Astrocyte of the cerebellum (primary cell): ENCODE measurements around the gene RIPK1.
"Not testable (repeated sequence)": the region's sequence is repeated elsewhere in the genome, so short reads cannot be mapped to it uniquely, and the experiment has no call there.

Source experiments
- DNase-seq: peaks from one replicate; pipeline ENCODE4 v3.0.0-alpha.2; 2011; ENCODE audit warnings: low read depth
- H3K4me3 ChIP-seq: 2 replicates; pipeline ENCODE4 v1.5.1; 2011; ENCODE audit warnings: mild to moderate bottlenecking, low read depth, low read length, moderate library complexity
- CTCF ChIP-seq: IDR thresholded peaks from 2 replicates; pipeline ENCODE4 v1.5.1; 2012; ENCODE audit warnings: low read length, low read depth, moderate library complexity, mild to moderate bottlenecking; ENCODE audit errors: missing control alignments
- in situ Hi-C: cut with HindIII; loops from 2 replicates; pipeline ENCODE4 v1.10.0; 2017; ENCODE audit warnings: low sequenced_read_pairs

The RIPK1 gene

GRCh38 chr6:3131695-3132094 lies 63.4 kb downstream of the RIPK1 start:
- TF ChIP-seq CTCF = no peak
- no peak overlapping the region for H3K4me3 ChIP-seq
- no peak for DNase-seq
- in situ Hi-C loops = loop anchor here (25.0 kb wide), 1 partner anchor 856 kb away; no protein-coding TSS in a partner anchor

DNA sequence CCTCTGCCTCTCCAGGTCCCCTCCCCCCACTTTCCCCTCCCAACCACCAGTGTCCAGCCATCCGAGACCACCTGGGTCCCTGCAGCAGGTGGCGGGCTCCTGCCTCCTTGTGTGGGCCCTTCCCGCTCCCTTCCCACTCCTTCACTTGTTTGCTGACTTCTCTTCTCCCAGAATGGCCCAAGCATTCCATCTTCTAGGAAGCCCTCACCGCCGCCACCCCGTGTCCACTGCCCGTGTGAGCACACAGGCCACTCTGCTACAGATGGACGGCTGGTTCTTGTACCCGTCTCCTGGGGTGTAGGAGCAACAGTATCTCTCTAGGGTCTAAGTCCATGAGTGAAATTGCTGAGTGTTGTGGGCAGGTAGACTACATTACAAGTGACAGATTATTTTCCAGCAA lies 65.2 kb downstream of the RIPK1 start:
- in situ Hi-C loops = loop anchor here (25.0 kb wide), 1 partner anchor 854 kb away; no protein-coding TSS in a partner anchor
- H3K4me3 ChIP-seq = no peak overlapping the region
- no peak for DNase-seq
- no peak for TF ChIP-seq CTCF

DNA sequence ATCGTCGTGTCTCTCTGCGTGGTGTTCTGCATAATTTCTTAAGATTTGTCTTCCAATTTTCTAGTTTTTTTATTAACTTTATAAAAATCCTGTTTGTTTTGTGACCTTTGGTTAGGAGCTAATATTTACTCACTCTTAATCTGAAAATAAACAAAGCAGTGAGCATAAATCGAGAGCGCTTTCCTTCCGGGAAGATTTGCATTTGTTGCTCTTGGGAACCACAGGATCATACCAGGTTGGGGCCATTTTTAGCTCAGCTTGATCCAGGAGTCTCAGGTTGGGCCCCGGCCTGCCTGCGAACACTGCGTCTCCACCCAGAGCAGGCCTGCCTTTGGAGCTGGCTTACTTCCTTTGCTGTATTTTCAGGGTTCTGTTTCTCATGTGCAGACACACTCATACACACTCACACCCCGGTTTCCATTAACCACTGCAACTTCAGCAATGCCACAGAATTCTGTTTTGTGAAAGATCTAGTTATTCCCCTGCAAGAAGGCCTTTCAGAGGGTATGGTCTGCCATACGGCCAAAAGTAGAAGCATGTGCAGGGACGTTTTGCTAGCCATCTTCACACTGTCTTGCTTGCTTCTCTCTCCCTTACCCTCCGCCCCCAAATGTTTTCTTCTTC lies 67.5 kb downstream of the RIPK1 start:
- no peak for TF ChIP-seq CTCF
- H3K4me3 ChIP-seq = no peak overlapping the region
- in situ Hi-C loops = loop anchor here (25.0 kb wide), 1 partner anchor 852 kb away; no protein-coding TSS in a partner anchor
- DNase-seq = no peak

GRCh38 chr6:3136292-3137011 lies 68.2 kb downstream of the RIPK1 start:
- H3K4me3 ChIP-seq = no peak overlapping the region
- no peak for TF ChIP-seq CTCF
- in situ Hi-C loops = loop anchor here (25.0 kb wide), 1 partner anchor 851 kb away; no protein-coding TSS in a partner anchor
- no peak for DNase-seq

GRCh38 chr6:3137057-3137777 lies 68.9 kb downstream of the RIPK1 start:
- DNase-seq = no peak
- H3K4me3 ChIP-seq = no peak overlapping the region
- no peak for TF ChIP-seq CTCF
- in situ Hi-C loops = loop anchor here (25.0 kb wide), 1 partner anchor 850 kb away; no protein-coding TSS in a partner anchor

- DNase-seq, H3K4me3 ChIP-seq: not testable (repeated sequence)
- in situ Hi-C loops = loop anchor here (25.0 kb wide), 1 partner anchor 849 kb away; no protein-coding TSS in a partner anchor
These were observed 69.6 kb downstream of the RIPK1 start for GRCh38 chr6:3137873-3138272.

GRCh38 chr6:3138341-3138740 lies 70.0 kb downstream of the RIPK1 start:
- H3K4me3 ChIP-seq = no peak overlapping the region
- TF ChIP-seq CTCF = no peak
- DNase-seq = no peak
- in situ Hi-C loops = loop anchor here (25.0 kb wide), 1 partner anchor 849 kb away; no protein-coding TSS in a partner anchor
